ENCODE results near the gene RING1.
A peak's percentile ranks its signal among the peaks of the same experiment; 100 is the strongest.

The RING1 gene

DNA sequence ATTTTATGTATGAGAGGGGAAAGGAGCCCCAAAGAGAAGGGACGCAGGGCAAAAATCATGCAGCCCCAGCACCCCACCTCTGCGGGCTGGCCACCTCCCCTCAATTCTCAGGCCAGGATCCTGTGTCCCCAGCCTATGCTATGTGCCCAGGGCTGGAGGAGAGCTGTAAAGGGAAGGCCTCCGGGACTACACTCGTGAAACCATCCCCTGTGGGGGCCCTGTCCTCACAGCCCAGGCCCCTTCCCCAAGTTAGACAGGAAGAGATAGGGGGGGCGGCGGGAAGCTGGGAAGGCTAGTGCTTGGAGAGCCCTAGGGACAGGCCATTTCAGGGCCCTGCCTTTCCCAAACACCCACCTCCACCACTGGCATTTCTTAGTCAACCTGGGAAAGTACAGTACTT lies 14.7 kb upstream of the RING1 start:
- no peak for DNase-seq

GRCh38 chr6:33194431-33194979 lies 13.8 kb upstream of the RING1 start:
- no peak for DNase-seq

DNA sequence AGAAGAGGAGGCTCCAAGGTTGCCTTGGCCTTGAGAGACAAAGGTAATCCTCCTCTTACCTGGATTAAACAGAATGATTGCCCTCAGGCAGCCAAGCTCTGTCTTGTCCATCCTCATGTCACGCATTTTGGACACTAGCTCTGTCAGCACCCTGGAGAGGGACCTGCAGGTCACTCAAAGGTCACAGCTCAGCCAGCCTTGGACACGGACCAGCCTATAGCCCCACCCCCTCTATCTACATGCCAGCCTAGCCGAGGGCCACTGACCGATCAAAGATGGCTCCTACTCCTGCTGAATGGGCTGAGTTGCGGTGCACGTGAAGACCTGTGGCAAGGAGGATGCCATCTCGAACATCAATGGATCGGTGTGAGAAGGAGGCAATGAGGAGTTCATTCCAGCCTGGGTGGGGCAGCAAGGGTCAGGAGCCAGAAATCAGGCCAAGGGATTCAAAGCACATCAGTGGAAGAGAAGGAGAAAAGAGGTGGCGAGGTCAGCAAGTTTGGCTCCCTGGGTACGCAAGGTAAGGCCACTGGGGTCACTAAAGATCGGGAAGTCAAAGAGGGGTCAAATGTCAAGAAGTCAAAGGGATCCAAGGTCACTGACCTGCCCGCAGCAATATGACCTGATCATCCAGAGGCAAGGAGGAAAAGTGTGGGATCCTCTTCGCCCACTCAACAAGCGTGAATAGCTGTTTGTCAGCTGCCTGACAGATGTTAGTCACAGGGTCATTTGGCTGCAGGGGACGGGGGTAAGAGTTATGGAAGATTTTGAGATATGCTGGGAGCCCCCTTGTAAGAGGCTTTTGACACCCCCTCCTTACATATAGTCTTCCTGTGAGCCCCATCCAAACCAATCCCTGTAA lies 12.8 kb upstream of the RING1 start:
- no peak for DNase-seq

DNA sequence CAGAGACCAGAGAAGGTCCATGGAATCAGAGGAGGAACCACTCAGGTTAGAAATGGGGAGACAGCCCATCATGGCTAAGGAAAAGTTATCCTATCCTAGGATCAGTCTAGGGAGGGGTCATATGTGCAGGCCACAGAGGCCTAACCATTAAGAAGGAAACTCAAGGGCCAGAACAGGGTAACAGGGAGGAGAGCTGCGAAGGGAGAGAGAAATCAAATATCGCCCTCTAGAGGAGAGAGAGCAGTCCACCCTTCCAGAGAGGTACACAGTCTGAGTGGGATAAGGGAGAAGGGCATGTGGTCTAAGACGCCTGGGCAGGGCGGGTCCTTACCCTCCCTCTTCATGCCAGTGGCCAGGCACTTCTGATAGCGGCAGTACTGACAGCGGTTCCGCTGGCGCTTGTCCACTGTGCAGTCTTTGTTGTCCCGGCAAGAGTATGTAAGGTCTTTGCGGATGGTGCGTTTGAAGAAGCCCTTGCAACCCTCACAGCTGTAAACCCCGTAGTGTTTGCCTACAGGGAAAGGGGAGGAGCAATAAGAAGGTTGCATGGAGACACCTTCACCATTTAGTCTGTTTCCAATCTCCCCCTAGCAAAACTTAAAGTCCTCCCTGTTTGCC lies 10.8 kb upstream of the RING1 start:
- peak in 2 of 5 experiments; percentile 36 to 63 for DNase-seq

- no peak for DNase-seq
These were observed 10.0 kb upstream of the RING1 start for GRCh38 chr6:33198159-33198852.

- DNase-seq = no peak
These were observed 9.4 kb upstream of the RING1 start for GRCh38 chr6:33198853-33199436.

DNA sequence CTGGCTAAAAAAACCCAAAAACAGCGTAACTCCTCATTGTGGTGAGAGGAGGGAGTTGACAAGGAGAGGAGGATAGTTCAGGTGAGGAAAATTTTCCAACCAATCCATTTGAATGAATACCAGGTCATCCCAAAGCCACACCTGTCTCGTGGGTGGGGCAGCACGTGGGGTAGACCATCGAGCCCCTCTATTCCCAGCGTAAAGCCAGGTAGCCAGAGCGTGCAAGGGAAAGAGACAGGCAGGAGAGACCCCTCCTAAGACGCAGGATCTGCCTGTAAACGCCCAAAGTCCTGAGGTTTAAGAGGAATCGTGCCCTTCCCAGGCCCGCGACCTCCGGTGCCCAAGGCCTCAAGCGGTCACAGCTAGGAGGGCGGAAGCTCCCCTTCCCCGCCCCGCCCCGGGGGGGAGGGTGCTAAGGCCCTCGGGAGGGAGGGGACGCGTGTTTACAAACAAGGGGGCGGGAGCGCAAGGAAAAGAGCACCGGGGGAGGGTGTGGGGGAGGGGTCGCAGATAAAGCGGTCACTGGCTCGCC lies 8.5 kb upstream of the RING1 start:
- peak in 2 of 5 experiments; percentile 64 to 86 for DNase-seq

DNA sequence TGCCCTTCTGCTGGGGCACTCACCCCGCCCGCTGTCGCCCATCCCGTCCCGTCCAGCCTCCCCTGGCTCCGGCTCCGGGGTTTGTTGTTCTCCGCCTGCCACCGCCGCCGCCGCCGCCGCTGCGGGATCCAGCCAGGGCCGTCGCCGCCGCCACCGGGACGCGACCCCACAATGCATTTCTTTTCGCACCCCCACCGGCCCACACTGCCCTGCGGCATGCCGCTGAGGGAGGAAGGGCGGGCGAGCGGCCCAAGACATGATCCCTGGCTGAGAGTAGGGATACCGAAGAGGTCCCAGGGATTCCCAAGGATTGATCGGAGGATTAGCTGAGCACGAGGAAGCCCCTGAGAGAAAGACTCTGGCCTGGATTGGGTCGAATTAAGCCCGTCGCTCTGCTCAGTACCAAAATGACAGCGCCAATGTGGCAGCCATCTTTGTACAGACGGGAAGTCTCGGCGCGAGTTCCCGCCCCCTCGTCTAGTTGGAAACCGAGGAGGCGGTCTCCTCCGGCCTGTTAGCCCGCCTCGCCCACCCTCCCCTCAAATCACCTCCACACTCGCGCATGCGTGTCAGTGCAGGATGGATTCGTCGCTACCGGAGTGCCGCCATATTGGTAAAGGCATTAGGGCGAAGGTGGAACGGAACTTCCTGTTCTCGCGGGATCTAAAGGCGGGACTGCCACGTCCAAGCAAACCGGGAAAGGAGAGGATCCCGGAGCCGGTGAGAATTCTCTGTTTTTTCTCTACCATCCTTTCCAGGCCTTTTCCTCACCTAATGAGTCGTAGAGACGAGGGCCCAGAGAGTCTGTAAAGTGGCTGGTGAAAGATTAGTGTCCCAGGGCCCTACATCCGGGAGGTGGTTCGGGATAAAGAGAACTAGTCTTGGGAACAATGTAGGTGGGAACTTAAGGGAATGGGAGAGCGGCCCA lies 7.8 kb upstream of the RING1 start, which contains the start of the genes RXRB and SLC39A7:
Gene RXRB, minus strand, starts transcription at position 447 of the 928 bp plus-strand sequence. Its CDS starts 189 bp downstream, at position 258.
Gene SLC39A7, plus strand, starts transcription at position 649 of the 928 bp plus-strand sequence. CDS start 379 bp downstream, outside the sequence.
- DNase-seq = peak; percentile 96 to 99 (median 98)

- no peak for DNase-seq
These were observed 7.2 kb upstream of the RING1 start for GRCh38 chr6:33201147-33201545.

GRCh38 chr6:33201935-33202334 lies 6.4 kb upstream of the RING1 start:
- DNase-seq = no peak

DNA sequence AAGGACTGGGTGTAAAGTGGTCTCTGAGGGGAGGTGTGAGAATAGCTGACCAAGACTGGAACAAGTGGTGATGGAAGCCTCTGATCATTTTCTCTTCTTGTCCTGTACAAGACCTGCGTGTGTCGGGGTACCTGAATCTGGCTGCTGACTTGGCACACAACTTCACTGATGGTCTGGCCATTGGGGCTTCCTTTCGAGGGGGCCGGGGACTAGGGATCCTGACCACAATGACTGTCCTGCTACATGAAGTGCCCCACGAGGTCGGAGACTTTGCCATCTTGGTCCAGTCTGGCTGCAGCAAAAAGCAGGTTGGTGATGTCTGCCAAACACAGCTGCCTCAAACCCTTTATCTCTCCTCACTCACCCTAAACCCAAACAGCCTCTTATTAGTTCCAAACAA lies 5.5 kb upstream of the RING1 start:
- DNase-seq = no peak

DNA sequence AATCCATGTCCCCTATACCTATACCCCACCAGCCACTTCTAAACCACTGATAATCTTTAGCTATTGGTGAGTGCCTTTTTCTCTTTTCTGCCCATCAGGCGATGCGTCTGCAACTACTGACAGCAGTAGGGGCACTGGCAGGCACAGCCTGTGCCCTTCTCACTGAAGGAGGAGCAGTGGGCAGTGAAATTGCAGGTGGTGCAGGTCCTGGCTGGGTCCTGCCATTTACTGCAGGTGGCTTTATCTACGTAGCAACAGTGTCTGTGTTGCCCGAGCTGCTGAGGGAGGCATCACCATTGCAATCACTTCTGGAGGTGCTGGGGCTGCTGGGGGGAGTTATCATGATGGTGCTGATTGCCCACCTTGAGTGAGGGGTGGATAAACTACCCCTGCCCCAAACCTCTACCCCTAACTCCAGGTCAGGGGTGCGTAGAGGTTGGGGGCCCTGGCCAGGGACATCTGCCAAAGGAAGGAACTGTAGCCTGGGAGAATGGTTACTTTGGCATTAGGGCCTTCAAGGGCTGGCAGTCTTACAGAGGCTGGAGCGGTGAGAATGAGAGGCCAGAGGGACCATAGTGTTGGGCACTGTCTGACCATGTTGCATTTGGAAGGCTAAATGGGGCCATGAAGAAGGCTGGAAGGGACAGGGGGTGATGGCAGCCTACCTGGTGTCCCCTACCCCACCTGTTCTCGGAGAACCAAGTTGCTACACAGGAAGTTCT lies 4.7 kb upstream of the RING1 start:
- DNase-seq = no peak

DNA sequence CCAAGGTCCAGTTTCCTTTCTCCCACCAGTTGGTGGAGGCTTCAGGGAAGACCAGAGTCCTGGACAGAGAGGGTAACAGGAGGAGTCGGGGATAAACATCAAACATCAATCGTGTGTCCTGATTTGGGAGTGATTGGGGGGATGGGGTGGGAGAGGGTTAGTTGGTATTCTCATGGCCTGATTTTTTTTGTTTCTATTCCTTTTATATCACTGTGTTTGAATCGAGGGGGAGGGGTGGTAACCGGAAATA lies 4.2 kb upstream of the RING1 start:
- DNase-seq = no peak

DNA sequence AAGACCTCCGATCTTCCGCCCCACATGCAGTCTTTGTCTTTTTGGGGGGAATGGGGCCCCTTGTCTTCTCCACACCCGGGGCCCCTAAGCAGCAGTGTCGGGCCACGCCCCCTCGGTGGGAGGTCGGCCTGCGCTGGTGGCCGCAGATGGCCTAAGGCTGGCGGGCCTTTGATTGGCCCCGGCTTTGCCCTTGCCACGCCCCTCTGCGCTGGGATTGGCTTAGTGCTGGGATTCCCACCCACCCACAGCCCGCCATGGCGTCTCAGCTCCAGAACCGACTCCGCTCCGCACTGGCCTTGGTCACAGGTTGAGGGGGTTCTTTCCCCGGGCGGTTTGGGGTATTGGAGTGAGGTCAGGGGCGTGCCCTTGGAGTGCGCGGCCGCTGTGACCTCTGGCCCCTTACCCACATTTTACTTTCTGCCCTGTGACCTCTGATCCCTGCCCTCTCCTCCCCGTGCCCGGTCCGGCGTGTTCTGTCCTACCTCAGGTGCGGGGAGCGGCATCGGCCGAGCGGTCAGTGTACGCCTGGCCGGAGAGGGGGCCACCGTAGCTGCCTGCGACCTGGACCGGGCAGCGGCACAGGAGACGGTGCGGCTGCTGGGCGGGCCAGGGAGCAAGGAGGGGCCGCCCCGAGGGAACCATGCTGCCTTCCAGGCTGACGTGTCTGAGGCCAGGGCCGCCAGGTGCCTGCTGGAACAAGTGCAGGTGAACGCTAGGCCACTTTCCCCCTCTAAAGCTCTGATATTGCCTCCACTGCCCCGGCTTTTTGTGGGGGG lies 3.7 kb upstream of the RING1 start, which contains the start of gene HSD17B8:
Gene HSD17B8, plus strand, starts transcription at position 241 of the 776 bp plus-strand sequence. Its CDS starts 14 bp downstream, at position 255.
- peak; percentile 79 to 93 (median 88) for DNase-seq

- peak in 1 of 5 experiments; percentile 59 for DNase-seq
These were observed 2.9 kb upstream of the RING1 start for GRCh38 chr6:33205191-33206026.

DNA sequence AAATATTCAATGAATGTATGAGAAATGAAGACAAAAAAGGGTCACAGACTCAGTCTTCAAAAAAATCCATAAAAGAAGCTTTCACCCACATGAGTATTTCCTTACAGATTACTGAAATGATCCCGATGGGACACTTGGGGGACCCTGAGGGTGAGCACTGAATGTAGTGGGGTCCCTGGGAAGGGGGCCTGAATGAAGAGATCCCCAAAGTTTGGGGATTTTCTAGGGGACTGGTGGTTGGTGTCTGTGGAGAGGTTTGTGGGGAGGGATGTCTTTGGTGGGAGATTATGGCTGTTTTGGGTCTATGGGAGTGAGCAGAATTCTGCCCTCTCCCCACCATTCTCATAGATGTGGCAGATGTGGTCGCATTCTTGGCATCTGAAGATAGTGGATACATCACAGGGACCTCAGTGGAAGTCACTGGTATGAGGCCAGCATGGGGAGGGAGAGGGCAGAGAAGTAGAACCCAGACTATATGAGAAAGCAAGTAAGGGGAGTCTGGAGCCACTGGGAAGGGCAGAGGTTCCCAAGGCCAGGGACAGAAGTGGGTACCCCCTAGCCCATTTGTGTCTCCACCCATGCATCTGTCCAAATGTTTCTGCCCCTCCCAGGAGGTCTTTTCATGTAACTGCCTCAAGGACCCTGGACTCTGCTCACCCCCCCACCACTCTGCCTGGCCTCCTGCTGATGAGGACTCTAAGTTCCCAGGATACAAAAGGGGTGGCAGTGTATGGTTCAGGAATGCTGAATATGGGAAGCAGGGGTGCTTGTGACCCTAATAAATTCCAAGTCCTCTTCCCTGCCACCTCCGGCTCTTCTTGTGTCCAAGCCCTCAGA lies 2.1 kb upstream of the RING1 start:
- DNase-seq = no peak

DNA sequence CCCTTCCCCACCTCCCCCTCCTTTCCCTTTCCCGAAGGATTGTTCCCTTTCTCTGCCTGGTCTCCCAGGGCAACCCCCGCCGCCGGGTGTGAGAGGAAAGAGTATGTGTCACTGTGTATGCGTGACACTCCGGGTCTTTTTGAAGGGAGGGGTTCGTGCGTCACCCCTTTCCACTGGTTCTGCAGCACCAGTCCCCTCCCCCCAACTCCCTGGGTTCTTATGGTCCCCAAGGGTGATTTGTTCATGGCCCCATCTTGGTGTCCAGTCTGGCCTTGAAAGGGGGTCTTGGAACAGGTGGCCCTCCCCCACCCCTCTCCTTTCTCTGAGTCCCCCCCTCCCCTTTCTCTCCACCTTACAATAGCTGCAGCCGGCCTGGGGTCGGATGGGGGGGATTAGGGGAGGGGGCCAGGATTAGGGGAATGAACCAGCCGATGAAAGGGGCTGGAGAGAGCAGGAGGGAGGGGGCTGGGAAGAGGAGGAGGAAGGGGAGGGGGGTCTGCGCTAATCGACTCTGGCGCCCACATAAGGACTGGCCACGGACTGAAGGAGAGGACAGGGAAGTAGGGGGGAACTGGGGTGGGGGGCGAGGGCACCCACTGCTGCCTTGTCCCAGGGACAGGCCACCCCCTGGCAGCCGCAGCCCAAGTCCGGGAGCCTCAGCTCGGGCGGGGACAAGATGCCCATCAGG lies 1.3 kb upstream of the RING1 start:
- DNase-seq = no peak

Measured in T-helper 2 cell (primary cell).